ENCODE data around the gene STK32C. TPM values are rescaled to one million over a fixed set of nuclear protein-coding genes. Genes with fewer than 3 reads are reported as not detected.
"Not testable (repeated sequence)": the region's sequence is repeated elsewhere in the genome, so short reads cannot be mapped to it uniquely, and the experiment has no call there.

STK32C gene
- total and polyA plus RNA-seq, 7 donors: 4.3 to 12.8 (median 8.4) TPM

DNA sequence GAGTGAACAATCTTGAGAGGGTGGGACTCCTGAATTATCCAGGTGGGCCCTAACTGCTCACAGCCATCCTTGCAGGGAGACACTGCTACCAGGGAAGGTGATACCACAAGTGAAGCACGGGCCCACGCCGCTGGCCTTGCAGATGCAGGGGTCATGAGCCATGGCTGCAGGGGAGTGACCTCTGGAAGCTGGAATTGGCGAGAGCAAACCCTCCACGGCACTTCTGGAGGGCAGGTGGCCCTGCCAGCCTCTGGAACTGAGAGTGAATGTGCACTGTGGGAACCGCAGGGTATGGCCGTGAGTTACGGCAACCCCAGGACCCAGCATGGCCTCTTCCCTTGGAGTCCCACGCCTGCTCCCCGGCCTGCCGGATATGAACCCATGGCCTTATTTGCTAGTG is 37.5 kb downstream of the STK32C start:
- Histone ChIP-seq H3K4me3 (no peak overlapping the region), H3K27ac (no peak overlapping the region), H3K9me3 (no peaks in the 10 kb centered on the region), H3K36me3 (no peaks in the 10 kb centered on the region), H3K27me3 (no peaks in the 10 kb centered on the region), H3K4me1 (peaks cover 0 to 29% (median 23%) of the 10 kb centered on the region in 4 donors)
- TF ChIP-seq, protein P1, sequence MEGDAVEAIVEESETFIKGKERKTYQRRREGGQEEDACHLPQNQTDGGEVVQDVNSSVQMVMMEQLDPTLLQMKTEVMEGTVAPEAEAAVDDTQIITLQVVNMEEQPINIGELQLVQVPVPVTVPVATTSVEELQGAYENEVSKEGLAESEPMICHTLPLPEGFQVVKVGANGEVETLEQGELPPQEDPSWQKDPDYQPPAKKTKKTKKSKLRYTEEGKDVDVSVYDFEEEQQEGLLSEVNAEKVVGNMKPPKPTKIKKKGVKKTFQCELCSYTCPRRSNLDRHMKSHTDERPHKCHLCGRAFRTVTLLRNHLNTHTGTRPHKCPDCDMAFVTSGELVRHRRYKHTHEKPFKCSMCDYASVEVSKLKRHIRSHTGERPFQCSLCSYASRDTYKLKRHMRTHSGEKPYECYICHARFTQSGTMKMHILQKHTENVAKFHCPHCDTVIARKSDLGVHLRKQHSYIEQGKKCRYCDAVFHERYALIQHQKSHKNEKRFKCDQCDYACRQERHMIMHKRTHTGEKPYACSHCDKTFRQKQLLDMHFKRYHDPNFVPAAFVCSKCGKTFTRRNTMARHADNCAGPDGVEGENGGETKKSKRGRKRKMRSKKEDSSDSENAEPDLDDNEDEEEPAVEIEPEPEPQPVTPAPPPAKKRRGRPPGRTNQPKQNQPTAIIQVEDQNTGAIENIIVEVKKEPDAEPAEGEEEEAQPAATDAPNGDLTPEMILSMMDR (IDR thresholded peaks at IDR 0.05): no peak
- TF ChIP-seq EP300 (IDR thresholded peaks at IDR 0.05) (no peak), POLR2A (IDR thresholded peaks at IDR 0.05) (no peak), POLR2AphosphoS5 (IDR thresholded peaks at IDR 0.05) (no peak)
- WGBS, 2 donors: 93 to 94% methylated on average over 11 of the region's 11 CpGs
- intact Hi-C loops (cut with DNase I): loop anchor here (5.0 kb wide), 1 partner anchor 37 kb away; the partner anchor contains the start of gene STK32C
- DNase-seq: no peak

DNA sequence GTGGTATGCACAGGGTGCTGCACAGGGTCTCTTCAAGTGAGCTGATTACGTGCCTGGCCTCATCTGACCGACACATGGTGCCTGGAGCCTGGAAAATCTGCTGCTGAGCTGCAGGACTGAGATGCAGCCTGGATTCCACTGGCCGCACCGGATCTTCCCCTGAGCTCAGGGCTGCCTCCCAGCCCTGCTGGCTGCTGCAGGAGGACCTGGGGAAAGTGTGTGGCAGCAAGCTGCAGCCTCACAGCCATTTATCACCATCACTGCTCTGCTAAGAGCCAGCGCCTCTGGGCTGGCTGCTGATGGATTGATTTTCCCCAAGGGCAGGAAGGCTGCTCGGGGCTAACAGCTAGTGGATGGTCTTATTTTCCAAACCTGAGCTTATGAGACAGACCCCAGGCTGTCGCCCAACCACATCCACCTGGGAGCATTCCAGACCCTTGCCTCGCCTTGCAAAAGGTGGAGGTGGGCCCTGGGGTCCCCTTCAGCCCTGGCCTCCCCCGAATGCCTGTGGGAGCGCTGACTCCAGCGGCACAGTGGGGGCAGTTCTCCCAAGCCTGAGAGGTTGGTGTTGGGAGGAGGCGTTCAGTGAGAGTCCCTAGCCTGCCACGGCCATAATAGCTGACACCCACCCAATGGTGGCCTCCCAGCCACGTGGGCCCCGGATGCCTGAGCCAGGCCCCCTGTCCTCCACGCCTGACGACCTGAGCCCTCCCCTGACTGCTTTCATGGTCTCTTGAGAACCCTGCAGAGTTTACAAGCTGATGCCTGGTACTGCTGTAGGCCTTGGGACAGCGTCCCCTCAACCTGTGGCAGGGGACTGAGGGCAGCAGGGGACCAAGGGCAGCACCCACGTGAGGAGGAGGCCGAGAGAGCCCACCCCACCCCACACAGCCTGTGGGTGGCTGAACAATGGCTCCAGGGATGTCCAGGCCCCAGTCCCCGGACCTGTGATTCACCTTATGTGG is 38.2 kb downstream of the STK32C start:
- 86 to 87% methylated on average over 21 of the region's 21 CpGs for WGBS, 2 donors
- intact Hi-C loops (cut with DNase I): loop anchor here (5.0 kb wide), 1 partner anchor 38 kb away; the partner anchor contains the start of gene STK32C

DNA sequence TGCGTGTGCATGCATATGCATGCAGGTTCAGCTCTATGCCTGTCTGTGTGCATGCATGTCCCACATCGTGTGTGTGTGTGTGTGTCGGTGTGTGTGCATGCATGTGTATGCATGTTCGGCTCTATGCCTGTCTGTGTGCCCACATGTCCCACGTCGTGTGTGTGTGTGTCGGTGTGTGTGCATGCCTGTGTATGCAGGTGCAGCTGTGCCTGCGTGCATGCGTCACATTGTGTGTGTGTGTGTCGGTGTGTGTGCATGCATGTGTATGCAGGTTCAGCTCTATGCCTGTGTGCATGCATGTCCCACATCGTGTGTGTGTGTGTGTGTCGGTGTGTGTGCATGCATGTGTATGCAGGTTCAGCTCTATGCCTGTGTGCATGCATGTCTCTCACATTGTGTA is 39.8 kb downstream of the STK32C start:
- DNase-seq; H3K9me3 ChIP-seq; intact Hi-C loops (cut with DNase I); H3K36me3 ChIP-seq; H3K27ac ChIP-seq; H3K4me3 ChIP-seq; H3K27me3 ChIP-seq: not testable (repeated sequence)
- 90% methylated on average over 12 of the region's 12 CpGs for WGBS, 2 donors
- peaks cover 0 to 33% (median 26%) of the 10 kb centered on the region in 4 donors for H3K4me1 ChIP-seq

More for the DNA sequence above, 38.2 kb downstream of the STK32C start:
- H3K4me1 ChIP-seq: peaks cover 0 to 35% (median 28%) of the 10 kb centered on the region in 4 donors
- no peak for TF ChIP-seq EP300 (IDR thresholded peaks at IDR 0.05)
- TF ChIP-seq POLR2AphosphoS5 (IDR thresholded peaks at IDR 0.05): no peak
- no peak for TF ChIP-seq POLR2A (IDR thresholded peaks at IDR 0.05)
- TF ChIP-seq, protein P1 (IDR thresholded peaks at IDR 0.05): no peak
- H3K27me3 ChIP-seq: no peaks in the 10 kb centered on the region
- no peaks in the 10 kb centered on the region for H3K9me3 ChIP-seq
- no peak overlapping the region for H3K27ac ChIP-seq
- DNase-seq: no peak
- no peaks in the 10 kb centered on the region for H3K36me3 ChIP-seq
- H3K4me3 ChIP-seq: no peak overlapping the region

DNA sequence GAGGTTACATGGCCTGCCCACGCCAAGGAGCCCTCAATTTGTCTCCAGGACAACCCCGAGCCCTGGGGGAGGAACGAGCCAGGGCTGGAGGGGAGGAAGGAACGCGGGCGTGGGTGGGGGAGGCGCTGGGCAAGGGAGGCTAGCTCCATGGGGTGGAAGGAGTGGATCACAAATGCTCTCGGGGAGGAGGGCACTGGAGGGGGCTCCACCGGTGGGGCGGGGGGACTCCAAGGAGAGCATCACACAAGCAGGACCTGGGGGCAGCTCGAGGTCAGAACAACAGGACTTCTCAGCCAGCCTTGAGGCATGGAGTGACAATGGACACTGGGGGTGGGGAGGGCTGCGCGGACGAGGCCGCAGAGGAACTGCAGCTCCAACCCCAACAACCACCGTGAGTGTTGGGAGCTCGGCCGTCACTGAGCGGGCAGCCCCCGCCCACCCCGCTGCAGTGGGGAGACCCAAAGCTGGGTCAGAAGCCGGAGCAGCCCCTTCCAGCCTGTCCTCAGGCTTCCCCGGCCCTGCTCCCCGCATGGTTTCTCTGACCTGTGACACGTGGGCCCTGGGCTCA is 41.1 kb downstream of the STK32C start:
- DNase-seq: no peak
- 42 to 49% methylated on average over 25 of the region's 25 CpGs for WGBS, 2 donors
- Histone ChIP-seq H3K4me1 (peaks cover 0 to 20% (median 14%) of the 10 kb centered on the region in 4 donors), H3K27ac (no peak overlapping the region), H3K9me3 (no peaks in the 10 kb centered on the region), H3K27me3 (no peaks in the 10 kb centered on the region), H3K36me3 (no peaks in the 10 kb centered on the region), H3K4me3 (no peak overlapping the region)
- intact Hi-C loops (cut with DNase I): no loop called here
- no peak for TF ChIP-seq POLR2AphosphoS5 (IDR thresholded peaks at IDR 0.05)
- TF ChIP-seq EP300 (IDR thresholded peaks at IDR 0.05): no peak
- TF ChIP-seq, protein P1 (IDR thresholded peaks at IDR 0.05): no peak
- TF ChIP-seq POLR2A (IDR thresholded peaks at IDR 0.05): no peak

DNA sequence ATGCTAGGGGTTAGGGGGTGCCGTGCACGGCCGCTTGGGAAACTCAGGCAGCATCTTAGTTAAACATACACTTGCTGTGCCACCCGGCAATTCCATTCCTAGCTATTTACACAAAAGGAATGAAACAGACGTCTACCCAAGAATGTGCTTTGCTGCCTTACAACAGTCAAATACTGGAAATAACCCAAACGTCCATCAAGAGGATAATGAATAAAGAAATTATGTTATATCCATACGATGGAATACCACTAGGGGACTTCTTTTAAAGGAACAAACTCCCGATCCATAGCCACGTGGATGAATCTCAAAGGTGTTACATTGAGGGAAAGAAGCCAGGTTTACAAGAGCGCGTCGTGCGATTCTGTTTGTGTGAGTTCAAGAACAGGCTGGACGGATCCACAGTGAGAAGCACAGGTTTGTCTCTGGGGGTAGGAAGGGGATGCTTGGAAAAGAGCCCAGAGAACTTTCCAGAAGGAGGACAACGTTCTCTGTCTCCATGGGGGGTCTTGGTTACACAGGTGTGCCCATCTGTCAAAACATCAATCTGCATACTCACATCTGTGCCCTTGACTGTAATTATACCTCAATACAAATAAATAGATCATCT is 41.8 kb downstream of the STK32C start:
- peak overlapping the region in 2 of 4 donors; percentile 6 to 17 for H3K4me3 ChIP-seq
- intact Hi-C loops (cut with DNase I): no loop called here
- H3K4me1 ChIP-seq: peaks cover 0 to 19% (median 12%) of the 10 kb centered on the region in 4 donors
- H3K36me3 ChIP-seq: no peaks in the 10 kb centered on the region
- WGBS, 2 donors: 20 to 62% methylated on average over 15 of the region's 15 CpGs
- H3K27me3 ChIP-seq: no peaks in the 10 kb centered on the region
- TF ChIP-seq POLR2A (IDR thresholded peaks at IDR 0.05) (no peak), EP300 (IDR thresholded peaks at IDR 0.05) (no peak), POLR2AphosphoS5 (IDR thresholded peaks at IDR 0.05) (no peak)
- TF ChIP-seq, protein P1 (IDR thresholded peaks at IDR 0.05): no peak
- H3K27ac ChIP-seq: peak overlapping the region in 3 of 4 donors; percentile 17 to 71 (median 66)
- no peak for DNase-seq
- H3K9me3 ChIP-seq: no peaks in the 10 kb centered on the region
